Smooth muscle cell (in vitro differentiated cells): Measurements from ENCODE around the gene OSBPL6. TPM values are rescaled to one million over a fixed set of nuclear protein-coding genes. Genes with fewer than 3 reads are reported as not detected.
"Not testable (repeated sequence)": the region's sequence is repeated elsewhere in the genome, so short reads cannot be mapped to it uniquely, and the experiment has no call there.

Experiments used
- DNase-seq: peaks from one replicate; lab custom pipeline; 2025; ENCODE audit not compliant: unreplicated experiment; lab: John Stamatoyannopoulos, UW
- H2AFZ ChIP-seq: fragments of 200-600 bp; sonication (generic); 2 replicates; pipeline ENCODE4 v1.6.0; 2016; ENCODE audit warnings: antibody characterized with exemption, low read depth, mild to moderate bottlenecking
- H3F3A ChIP-seq: fragments of 200-600 bp; sonication (generic); 2 replicates; pipeline ENCODE4 v1.6.0; 2017; ENCODE audit warnings: antibody characterized with exemption, low read depth
- H3K27ac ChIP-seq: fragments of 200-600 bp; sonication (generic); 2 replicates; pipeline ENCODE4 v1.5.1; 2016; ENCODE audit warnings: low read depth, mild to moderate bottlenecking
- H3K27me3 ChIP-seq: fragments of 200-600 bp; sonication (generic); 2 replicates; pipeline ENCODE4 v1.6.1; 2016; ENCODE audit warnings: low read depth, mild to moderate bottlenecking
- H3K36me3 ChIP-seq: fragments of 200-600 bp; sonication (generic); 2 replicates; pipeline ENCODE4 v1.5.1; 2016; ENCODE audit warnings: low read depth
- H3K4me1 ChIP-seq: fragments of 200-600 bp; sonication (generic); 2 replicates; pipeline ENCODE4 v1.5.1; 2016; ENCODE audit warnings: low read depth
- H3K4me2 ChIP-seq: fragments of 200-600 bp; sonication (generic); 2 replicates; pipeline ENCODE4 v1.6.0; 2016; ENCODE audit warnings: mild to moderate bottlenecking
- H3K4me3 ChIP-seq: fragments of 200-600 bp; sonication (generic); 2 replicates; pipeline ENCODE4 v1.5.1; 2016; ENCODE audit warnings: mild to moderate bottlenecking
- H3K79me2 ChIP-seq: fragments of 200-600 bp; sonication (generic); 2 replicates; pipeline ENCODE4 v1.6.0; 2016; ENCODE audit warnings: low read depth, mild to moderate bottlenecking
- H3K9ac ChIP-seq: fragments of 200-600 bp; sonication (generic); 2 replicates; pipeline ENCODE4 v1.6.0; 2016; ENCODE audit warnings: low read depth
- H3K9me3 ChIP-seq: fragments of 200-600 bp; sonication (generic); replicated peaks from 2 replicates; pipeline ENCODE4 v1.5.1; 2016; ENCODE audit warnings: low read depth
- H4K20me1 ChIP-seq: fragments of 200-600 bp; sonication (generic); 2 replicates; pipeline ENCODE4 v1.6.0; 2016; ENCODE audit warnings: low read depth
- CTCF ChIP-seq: fragments of 200-600 bp; sonication (generic); IDR thresholded peaks from 2 replicates; pipeline ENCODE4 v1.5.1; 2017; ENCODE audit warnings: borderline replicate concordance, mild to moderate bottlenecking, antibody characterized with exemption; ENCODE audit not compliant: insufficient read depth, poor library complexity, severe bottlenecking
- WGBS: methylation state at CpG from one replicate; pipeline ENCODE4 v1.1.7; 2016; ENCODE audit warnings: low lambda C conversion rate; 5-methylcytosine and 5-hydroxymethylcytosine counted together
- polyA plus RNA-seq: library from polyadenylated mRNA; unstranded; fragments of >200 nt; fragmentation: Nextera tagmentation; extraction: Ambion mirVana; gene quantifications from 2 replicates; pipeline ENCODE4 v1.2.1, GENCODE V29; 2016
- total RNA-seq: library from RNA; depleted of rRNA; stranded (reverse); fragments of >200 nt; gene quantifications from 2 replicates; pipeline ENCODE4 v1.2.3, GENCODE V29; 2014

OSBPL6 gene
- total and polyA plus RNA-seq, 2 experiments from 2014 or later, result 7.4 to 7.6 TPM

GRCh38 chr2:178152977-178153376, 41.3 kb upstream of the OSBPL6 start:
- H3K27me3 ChIP-seq, result no peaks in the 10 kb centered on the region
- H3K79me2 ChIP-seq, result no peaks in the 10 kb centered on the region
- H3K4me1 ChIP-seq, result no peaks in the 10 kb centered on the region
- no peaks in the 10 kb centered on the region for H3K36me3 ChIP-seq
- H3K4me3 ChIP-seq, result no peak overlapping the region
- H3F3A ChIP-seq, result no peaks in the 10 kb centered on the region
- H2AFZ ChIP-seq, result no peak overlapping the region
- no peak for DNase-seq
- H3K27ac ChIP-seq, result no peak overlapping the region
- WGBS, result 79% methylated on average over 1 of the region's 1 CpG
- H4K20me1 ChIP-seq, result no peaks in the 10 kb centered on the region
- no peak overlapping the region for H3K4me2 ChIP-seq
- no peak overlapping the region for H3K9ac ChIP-seq
- TF ChIP-seq CTCF, result no peak
- H3K9me3 ChIP-seq, result no peaks in the 10 kb centered on the region

DNA sequence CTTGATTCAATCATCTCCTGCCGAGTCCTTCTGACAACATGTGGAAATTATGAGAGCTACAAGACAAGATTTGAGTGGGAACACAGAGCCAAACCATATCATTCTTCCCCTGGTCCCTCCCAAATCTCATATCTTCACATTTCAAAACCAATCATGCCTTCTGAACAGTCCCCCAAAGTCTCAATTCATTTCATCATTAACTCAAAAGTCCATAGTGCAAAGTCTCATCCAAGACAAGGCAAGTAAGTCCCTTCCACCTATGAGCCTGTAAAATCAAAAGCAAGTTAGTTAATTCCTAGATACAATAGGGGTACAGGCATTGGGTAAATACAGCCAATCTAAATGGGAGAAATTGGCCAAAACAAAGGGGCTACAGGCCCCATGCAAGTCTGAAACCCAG, 40.4 kb upstream of the OSBPL6 start:
- not testable (repeated sequence) for H3K27me3 ChIP-seq, H3K9ac ChIP-seq, H3K4me1 ChIP-seq, H3K27ac ChIP-seq, H3K9me3 ChIP-seq, H3F3A ChIP-seq, H2AFZ ChIP-seq, DNase-seq, H3K79me2 ChIP-seq, H4K20me1 ChIP-seq, H3K4me3 ChIP-seq, H3K36me3 ChIP-seq, H3K4me2 ChIP-seq
- 89% methylated on average over 1 of the region's 1 CpG for WGBS

GRCh38 chr2:178155524-178155923, 38.8 kb upstream of the OSBPL6 start:
- Histone ChIP-seq H3K9me3 (no peaks in the 10 kb centered on the region), H3K4me1 (no peaks in the 10 kb centered on the region), H3K4me3 (no peak overlapping the region), H3F3A (no peaks in the 10 kb centered on the region), H4K20me1 (no peaks in the 10 kb centered on the region), H3K27ac (no peak overlapping the region), H2AFZ (no peak overlapping the region), H3K36me3 (no peaks in the 10 kb centered on the region), H3K4me2 (no peak overlapping the region), H3K79me2 (no peaks in the 10 kb centered on the region), H3K27me3 (no peaks in the 10 kb centered on the region), H3K9ac (no peak overlapping the region)
- TF ChIP-seq CTCF, result no peak
- WGBS, result 90% methylated on average over 1 of the region's 1 CpG
- no peak for DNase-seq

- H3K4me3 ChIP-seq, result no peak overlapping the region
- H2AFZ ChIP-seq, result no peak overlapping the region
- WGBS, result 88% methylated on average over 5 of the region's 5 CpGs
- H3K79me2 ChIP-seq, result no peaks in the 10 kb centered on the region
- no peaks in the 10 kb centered on the region for H3K27me3 ChIP-seq
- no peak overlapping the region for H3K4me2 ChIP-seq
- no peaks in the 10 kb centered on the region for H3K4me1 ChIP-seq
- DNase-seq, result no peak
- TF ChIP-seq CTCF, result no peak
- H3F3A ChIP-seq, result no peaks in the 10 kb centered on the region
- no peaks in the 10 kb centered on the region for H3K36me3 ChIP-seq
- H3K9me3 ChIP-seq, result no peaks in the 10 kb centered on the region
- no peak overlapping the region for H3K9ac ChIP-seq
- no peaks in the 10 kb centered on the region for H4K20me1 ChIP-seq
- H3K27ac ChIP-seq, result no peak overlapping the region
These were observed 36.7 kb upstream of the OSBPL6 start for GRCh38 chr2:178157574-178157973.
